ENCODE measurements around the gene CCDC93.

GRCh38 chr2:117942551-117942950 lies 71.3 kb downstream of the CCDC93 start:
- TF ChIP-seq CTCF (IDR thresholded peaks at IDR 0.05) (no peak), EP300 (IDR thresholded peaks at IDR 0.05) (no peak), POLR2AphosphoS5 (IDR thresholded peaks at IDR 0.05) (no peak), POLR2A (IDR thresholded peaks at IDR 0.05; ENCODE audit: low read depth) (no peak)

Measured in esophagus muscularis mucosa (tissue), 4 donors.